ENCODE results near the gene DNAAF6.

The DNAAF6 gene

DNA sequence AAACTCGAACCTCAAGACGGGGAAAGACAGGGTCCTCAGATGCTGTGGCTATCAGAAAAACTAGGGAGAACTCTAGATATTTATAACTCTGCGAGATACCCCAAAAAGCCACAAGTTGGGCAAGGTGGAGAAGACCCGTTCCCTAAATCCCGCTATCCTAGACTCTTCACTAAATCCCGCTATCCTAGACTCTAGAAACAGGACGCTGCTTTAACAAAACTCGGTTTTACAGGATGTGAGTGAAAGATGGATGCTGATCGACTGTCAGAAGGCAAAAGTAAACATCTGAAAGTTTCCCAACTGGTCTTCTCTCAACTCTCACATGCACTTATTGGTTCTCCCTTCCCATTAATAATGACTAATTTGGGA lies 270 bp downstream of the DNAAF6 start:
- no peak for ATAC-seq (ENCODE audit: low read depth)
- no peak for DNase-seq (ENCODE audit: low spot score)
- H3K9me3 ChIP-seq (ENCODE audit: severe bottlenecking), result no peaks in the 10 kb centered on the region
- TF ChIP-seq, protein P1, sequence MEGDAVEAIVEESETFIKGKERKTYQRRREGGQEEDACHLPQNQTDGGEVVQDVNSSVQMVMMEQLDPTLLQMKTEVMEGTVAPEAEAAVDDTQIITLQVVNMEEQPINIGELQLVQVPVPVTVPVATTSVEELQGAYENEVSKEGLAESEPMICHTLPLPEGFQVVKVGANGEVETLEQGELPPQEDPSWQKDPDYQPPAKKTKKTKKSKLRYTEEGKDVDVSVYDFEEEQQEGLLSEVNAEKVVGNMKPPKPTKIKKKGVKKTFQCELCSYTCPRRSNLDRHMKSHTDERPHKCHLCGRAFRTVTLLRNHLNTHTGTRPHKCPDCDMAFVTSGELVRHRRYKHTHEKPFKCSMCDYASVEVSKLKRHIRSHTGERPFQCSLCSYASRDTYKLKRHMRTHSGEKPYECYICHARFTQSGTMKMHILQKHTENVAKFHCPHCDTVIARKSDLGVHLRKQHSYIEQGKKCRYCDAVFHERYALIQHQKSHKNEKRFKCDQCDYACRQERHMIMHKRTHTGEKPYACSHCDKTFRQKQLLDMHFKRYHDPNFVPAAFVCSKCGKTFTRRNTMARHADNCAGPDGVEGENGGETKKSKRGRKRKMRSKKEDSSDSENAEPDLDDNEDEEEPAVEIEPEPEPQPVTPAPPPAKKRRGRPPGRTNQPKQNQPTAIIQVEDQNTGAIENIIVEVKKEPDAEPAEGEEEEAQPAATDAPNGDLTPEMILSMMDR (IDR thresholded peaks at IDR 0.05; ENCODE audit: poor library complexity, severe bottlenecking), result no peak
- no peak overlapping the region for H3K27ac ChIP-seq (ENCODE audit: poor library complexity, severe bottlenecking)
- H3K4me3 ChIP-seq (ENCODE audit: severe bottlenecking), result no peak overlapping the region
- H3K4me1 ChIP-seq (ENCODE audit: insufficient read depth, poor library complexity, severe bottlenecking), result no peaks in the 10 kb centered on the region
- H3K36me3 ChIP-seq (ENCODE audit: low read depth), result no peaks in the 10 kb centered on the region
- no peaks in the 10 kb centered on the region for H3K27me3 ChIP-seq (ENCODE audit: insufficient read depth, poor library complexity, severe bottlenecking)

DNA sequence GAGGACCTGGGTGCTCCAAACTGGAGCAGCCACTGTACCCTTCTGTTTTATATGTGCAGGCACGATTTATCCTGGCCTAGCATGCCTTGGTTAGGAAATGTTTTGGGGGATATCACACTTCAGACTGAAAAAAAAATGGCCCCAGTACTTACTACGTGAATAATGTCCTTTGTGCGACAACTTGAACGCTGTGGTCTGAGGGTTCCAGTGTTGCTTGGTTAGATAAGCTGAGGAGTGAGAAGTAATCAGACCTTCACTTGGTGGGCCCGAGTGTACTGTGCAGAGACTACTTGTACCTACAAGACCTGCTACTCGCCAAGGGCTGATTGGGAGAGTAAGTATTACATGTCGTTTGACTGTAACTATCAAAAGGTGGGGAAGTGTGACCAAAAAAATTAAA lies 678 bp downstream of the DNAAF6 start:
- TF ChIP-seq, protein P1 (IDR thresholded peaks at IDR 0.05; ENCODE audit: poor library complexity, severe bottlenecking), result no peak
- no peaks in the 10 kb centered on the region for H3K36me3 ChIP-seq (ENCODE audit: low read depth)
- no peak overlapping the region for H3K4me3 ChIP-seq (ENCODE audit: severe bottlenecking)
- ATAC-seq (ENCODE audit: low read depth), result no peak
- H3K4me1 ChIP-seq (ENCODE audit: insufficient read depth, poor library complexity, severe bottlenecking), result no peaks in the 10 kb centered on the region
- H3K27me3 ChIP-seq (ENCODE audit: insufficient read depth, poor library complexity, severe bottlenecking), result no peaks in the 10 kb centered on the region
- H3K9me3 ChIP-seq (ENCODE audit: severe bottlenecking), result no peaks in the 10 kb centered on the region
- no peak for DNase-seq (ENCODE audit: low spot score)
- no peak overlapping the region for H3K27ac ChIP-seq (ENCODE audit: poor library complexity, severe bottlenecking)

DNA sequence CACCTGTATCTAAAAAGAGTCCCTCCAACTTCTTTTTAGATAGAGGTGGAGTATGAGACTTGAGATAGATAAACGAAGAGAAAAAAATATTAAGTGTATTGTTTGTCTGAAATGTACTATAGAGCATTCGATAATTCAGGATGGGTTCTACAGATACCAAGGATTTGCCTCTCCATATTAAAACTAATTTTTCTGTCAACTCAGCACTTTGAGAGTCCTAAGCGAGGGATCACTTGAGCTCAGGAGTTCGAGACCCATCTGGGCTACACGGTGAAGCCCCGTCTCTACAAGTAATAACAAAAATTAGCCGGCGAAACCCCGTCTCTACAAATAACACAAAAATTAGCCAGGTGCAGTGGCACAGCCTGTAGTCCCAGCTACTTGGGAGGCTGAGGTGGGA lies 1.5 kb downstream of the DNAAF6 start:
- Histone ChIP-seq H3K9me3 (ENCODE audit: severe bottlenecking) (no peaks in the 10 kb centered on the region), H3K36me3 (ENCODE audit: low read depth) (no peaks in the 10 kb centered on the region), H3K27me3 (ENCODE audit: insufficient read depth, poor library complexity, severe bottlenecking) (no peaks in the 10 kb centered on the region), H3K4me3 (ENCODE audit: severe bottlenecking) (no peak overlapping the region), H3K4me1 (ENCODE audit: insufficient read depth, poor library complexity, severe bottlenecking) (no peaks in the 10 kb centered on the region), H3K27ac (ENCODE audit: poor library complexity, severe bottlenecking) (no peak overlapping the region)
- TF ChIP-seq, protein P1 (IDR thresholded peaks at IDR 0.05; ENCODE audit: poor library complexity, severe bottlenecking), result no peak
- ATAC-seq (ENCODE audit: low read depth) (no peak), DNase-seq (ENCODE audit: low spot score) (no peak)

DNA sequence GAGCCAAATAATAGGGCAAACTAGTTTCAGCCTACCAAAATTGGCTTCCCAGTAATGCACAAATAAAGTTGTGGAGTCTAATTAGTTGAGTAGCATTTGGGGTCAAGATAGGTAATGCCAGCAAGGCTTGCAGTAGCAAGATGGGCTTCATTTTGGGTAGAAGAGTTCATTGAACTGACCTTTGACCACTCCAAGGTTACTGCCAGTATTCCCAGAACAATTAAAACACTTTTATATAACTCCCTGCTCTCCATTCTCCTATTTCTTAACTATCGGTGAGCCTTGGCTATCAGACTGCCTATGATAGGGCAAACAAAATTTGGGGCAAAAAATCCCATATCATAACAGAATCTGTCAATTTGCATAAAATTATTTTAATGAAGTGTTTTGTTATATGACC lies 7.1 kb downstream of the DNAAF6 start:
- no peak for ATAC-seq (ENCODE audit: low read depth)
- no peak for DNase-seq (ENCODE audit: low spot score)
- Histone ChIP-seq H3K36me3 (ENCODE audit: low read depth) (no peaks in the 10 kb centered on the region), H3K4me3 (ENCODE audit: severe bottlenecking) (no peak overlapping the region), H3K4me1 (ENCODE audit: insufficient read depth, poor library complexity, severe bottlenecking) (no peaks in the 10 kb centered on the region), H3K27ac (ENCODE audit: poor library complexity, severe bottlenecking) (no peak overlapping the region), H3K27me3 (ENCODE audit: insufficient read depth, poor library complexity, severe bottlenecking) (no peaks in the 10 kb centered on the region), H3K9me3 (ENCODE audit: severe bottlenecking) (no peaks in the 10 kb centered on the region)
- TF ChIP-seq, protein P1 (IDR thresholded peaks at IDR 0.05; ENCODE audit: poor library complexity, severe bottlenecking), result no peak

DNA sequence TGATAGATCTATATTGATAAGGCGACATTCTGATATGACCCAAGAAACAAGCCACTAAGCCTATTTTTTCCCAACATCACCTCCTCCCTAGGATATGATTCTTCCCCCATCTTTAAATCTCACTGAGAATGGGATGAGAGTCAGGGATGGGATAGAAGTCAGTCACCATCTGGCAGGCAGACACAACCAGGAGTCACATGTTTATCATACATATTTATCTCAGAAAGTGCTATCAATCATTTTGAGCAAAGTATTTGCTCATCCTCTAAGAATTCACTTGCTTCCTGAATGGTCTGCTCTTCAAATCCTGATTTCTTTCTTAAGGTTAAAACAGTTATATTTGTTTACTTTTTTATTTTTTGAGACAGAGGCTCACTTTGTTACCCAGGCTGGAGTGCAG lies 20.3 kb downstream of the DNAAF6 start:
- no peaks in the 10 kb centered on the region for H3K4me1 ChIP-seq (ENCODE audit: insufficient read depth, poor library complexity, severe bottlenecking)
- TF ChIP-seq, protein P1 (IDR thresholded peaks at IDR 0.05; ENCODE audit: poor library complexity, severe bottlenecking), result no peak
- H3K4me3 ChIP-seq (ENCODE audit: severe bottlenecking), result no peak overlapping the region
- H3K9me3 ChIP-seq (ENCODE audit: severe bottlenecking), result no peaks in the 10 kb centered on the region
- H3K36me3 ChIP-seq (ENCODE audit: low read depth), result no peaks in the 10 kb centered on the region
- H3K27me3 ChIP-seq (ENCODE audit: insufficient read depth, poor library complexity, severe bottlenecking), result no peaks in the 10 kb centered on the region
- DNase-seq (ENCODE audit: low spot score) (no peak), ATAC-seq (ENCODE audit: low read depth) (no peak)
- H3K27ac ChIP-seq (ENCODE audit: poor library complexity, severe bottlenecking), result no peak overlapping the region

Measured in RWPE2 (cell line).